Gastrocnemius medialis (tissue), 4 donors: Measurements from ENCODE around the gene SEC11A.

Experiments
- CTCF ChIP-seq, 5 experiments: fragments of 450-650 bp in 3 of 5; fragments of 200-600 bp in 2 of 5; sonication (generic) in 2 of 5; IDR thresholded peaks in 4 of 5; conservative IDR thresholded peaks in 1 of 5; 1 replicate in 4 of 5; 2 replicates in 1 of 5; pipeline ENCODE4 v1.5.1; 2016 to 2019; ENCODE audit warnings: antibody characterized with exemption in 5 of 5, mild to moderate bottlenecking in 3 of 5, moderate library complexity in 3 of 5
- POLR2A ChIP-seq, 2 donors: fragments of 450-650 bp; IDR thresholded peaks; one replicate each; pipeline ENCODE4 v1.6.1; 2017; ENCODE audit warnings: antibody characterized with exemption in 2 of 2, mild to moderate bottlenecking in 2 of 2, moderate library complexity in 2 of 2

- TF ChIP-seq CTCF (IDR thresholded peaks at IDR 0.05 in 4 of 5, conservative IDR thresholded peaks at IDR 0.05 in 1 of 5) (no peak), POLR2A (IDR thresholded peaks at IDR 0.05) (no peak)
Measured at GRCh38 chr15:84669726-84670125, 46.2 kb downstream of the SEC11A start.
